Measurements from ENCODE around the gene PPFIA1. TPM values are rescaled to one million over a fixed set of nuclear protein-coding genes. Genes with fewer than 3 reads are reported as not detected.
"Not testable (repeated sequence)": the region's sequence is repeated elsewhere in the genome, so short reads cannot be mapped to it uniquely, and the experiment has no call there.

Gene PPFIA1
- total and polyA plus RNA-seq, 11 donors: 15.8 to 53.1 (median 39.1) TPM

DNA sequence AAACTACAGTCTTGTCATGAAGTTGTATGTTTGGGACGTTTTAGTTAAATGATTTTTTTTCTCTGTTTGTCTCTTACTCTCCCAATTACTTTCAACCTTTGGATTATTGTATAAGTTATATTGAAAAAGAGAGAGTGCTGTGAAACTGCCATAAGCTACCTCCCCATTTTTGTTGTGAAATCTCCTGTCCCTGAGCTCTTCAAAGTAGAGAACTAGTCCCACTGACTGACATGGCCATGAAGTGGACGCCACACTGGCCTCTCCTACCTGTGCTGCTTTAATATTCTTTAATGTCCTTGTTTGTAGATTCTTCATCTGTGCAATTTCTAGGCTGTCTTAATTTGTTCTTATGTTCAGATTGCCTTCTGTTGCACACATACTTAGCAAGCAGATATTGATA, 56.3 kb downstream of the PPFIA1 start:
- WGBS, 4 donors: 66 to 83% (median 80%) methylated on average over 2 of the region's 2 CpGs
- ATAC-seq (no peak), DNase-seq (no peak)
- TF ChIP-seq, protein P1, sequence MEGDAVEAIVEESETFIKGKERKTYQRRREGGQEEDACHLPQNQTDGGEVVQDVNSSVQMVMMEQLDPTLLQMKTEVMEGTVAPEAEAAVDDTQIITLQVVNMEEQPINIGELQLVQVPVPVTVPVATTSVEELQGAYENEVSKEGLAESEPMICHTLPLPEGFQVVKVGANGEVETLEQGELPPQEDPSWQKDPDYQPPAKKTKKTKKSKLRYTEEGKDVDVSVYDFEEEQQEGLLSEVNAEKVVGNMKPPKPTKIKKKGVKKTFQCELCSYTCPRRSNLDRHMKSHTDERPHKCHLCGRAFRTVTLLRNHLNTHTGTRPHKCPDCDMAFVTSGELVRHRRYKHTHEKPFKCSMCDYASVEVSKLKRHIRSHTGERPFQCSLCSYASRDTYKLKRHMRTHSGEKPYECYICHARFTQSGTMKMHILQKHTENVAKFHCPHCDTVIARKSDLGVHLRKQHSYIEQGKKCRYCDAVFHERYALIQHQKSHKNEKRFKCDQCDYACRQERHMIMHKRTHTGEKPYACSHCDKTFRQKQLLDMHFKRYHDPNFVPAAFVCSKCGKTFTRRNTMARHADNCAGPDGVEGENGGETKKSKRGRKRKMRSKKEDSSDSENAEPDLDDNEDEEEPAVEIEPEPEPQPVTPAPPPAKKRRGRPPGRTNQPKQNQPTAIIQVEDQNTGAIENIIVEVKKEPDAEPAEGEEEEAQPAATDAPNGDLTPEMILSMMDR (IDR thresholded peaks at IDR 0.05): no peak
- TF ChIP-seq POLR2A (IDR thresholded peaks at IDR 0.05): no peak
- H3K9me3 ChIP-seq: no peaks in the 10 kb centered on the region
- H3K27me3 ChIP-seq: no peaks in the 10 kb centered on the region
- peak overlapping the region in 10 of 12 donors; percentile 1 to 90 (median 40) for H3K27ac ChIP-seq
- peaks cover 0 to 50% (median 9%) of the 10 kb centered on the region in 12 donors for H3K4me1 ChIP-seq
- H3K4me3 ChIP-seq: peak overlapping the region in 2 of 12 donors; percentile 5 to 25
- intact Hi-C loops (cut with DNase I): no loop called here
- peaks cover 0 to 92% (median 70%) of the 10 kb centered on the region in 9 donors for H3K36me3 ChIP-seq

DNA sequence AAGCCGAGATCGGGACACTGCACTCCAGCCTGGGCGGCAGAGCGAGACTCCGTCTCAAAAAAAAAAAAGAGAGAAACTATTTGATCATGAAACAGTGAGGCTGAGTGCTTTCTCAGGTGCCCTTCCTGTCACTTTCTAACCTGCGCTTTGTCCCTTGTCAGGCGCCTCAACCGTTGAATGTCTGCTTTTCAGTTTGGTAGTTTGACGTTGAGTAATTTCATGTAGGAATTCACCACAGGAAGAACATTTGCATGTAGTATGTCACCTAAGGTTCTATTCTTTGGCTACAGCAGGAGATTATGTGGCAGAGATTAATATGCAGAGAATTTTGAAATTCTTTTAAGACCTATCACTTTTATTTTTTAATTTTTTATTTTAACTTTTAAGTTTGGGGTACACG, 57.2 kb downstream of the PPFIA1 start:
- Histone ChIP-seq H3K27ac (peak overlapping the region in 1 of 12 donors; percentile 90), H3K36me3 (peaks cover 0 to 96% (median 79%) of the 10 kb centered on the region in 9 donors)

DNA sequence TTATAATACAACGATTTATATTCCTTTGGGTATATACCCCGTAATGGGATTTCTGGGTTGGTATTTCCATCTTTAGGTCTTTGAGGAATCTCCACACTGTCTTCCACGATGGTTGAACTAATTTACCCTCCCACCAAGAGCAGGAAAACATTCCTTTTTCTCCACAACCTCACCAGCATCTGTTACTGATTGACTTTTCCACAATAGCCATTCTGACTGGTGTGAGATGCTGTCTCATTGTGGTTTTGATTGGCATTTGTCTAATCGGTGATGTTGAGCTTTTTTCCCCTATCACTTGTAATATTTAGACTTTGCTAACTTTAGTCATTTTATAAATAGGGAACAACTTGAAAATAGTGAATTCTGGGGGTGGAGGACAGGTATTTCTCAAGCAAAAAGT, 58.1 kb downstream of the PPFIA1 start:
- DNase-seq (no peak), ATAC-seq (no peak)
- no peaks in the 10 kb centered on the region for H3K9me3 ChIP-seq
- H3K36me3 ChIP-seq: peaks cover 0 to 98% (median 88%) of the 10 kb centered on the region in 9 donors
- H3K4me1 ChIP-seq: peaks cover 0 to 37% (median 10%) of the 10 kb centered on the region in 12 donors
- 91 to 94% (median 92%) methylated on average over 4 of the region's 4 CpGs for WGBS, 4 donors
- H3K4me3 ChIP-seq: no peak overlapping the region
- intact Hi-C loops (cut with DNase I): no loop called here
- H3K27me3 ChIP-seq: no peaks in the 10 kb centered on the region
- no peak overlapping the region for H3K27ac ChIP-seq
- no peak for TF ChIP-seq POLR2A (IDR thresholded peaks at IDR 0.05)
- TF ChIP-seq, protein P1 (IDR thresholded peaks at IDR 0.05): no peak

More for the DNA sequence above, 57.2 kb downstream of the PPFIA1 start:
- 96 to 97% (median 96%) methylated on average over 10 of the region's 10 CpGs for WGBS, 4 donors
- Histone ChIP-seq H3K4me1 (peaks cover 0 to 45% (median 10%) of the 10 kb centered on the region in 12 donors), H3K4me3 (no peak overlapping the region), H3K27me3 (no peaks in the 10 kb centered on the region), H3K9me3 (no peaks in the 10 kb centered on the region)
- no peak for ATAC-seq
- DNase-seq: no peak
- TF ChIP-seq, protein P1 (IDR thresholded peaks at IDR 0.05): no peak
- no peak for TF ChIP-seq POLR2A (IDR thresholded peaks at IDR 0.05)
- intact Hi-C loops (cut with DNase I): no loop called here

DNA sequence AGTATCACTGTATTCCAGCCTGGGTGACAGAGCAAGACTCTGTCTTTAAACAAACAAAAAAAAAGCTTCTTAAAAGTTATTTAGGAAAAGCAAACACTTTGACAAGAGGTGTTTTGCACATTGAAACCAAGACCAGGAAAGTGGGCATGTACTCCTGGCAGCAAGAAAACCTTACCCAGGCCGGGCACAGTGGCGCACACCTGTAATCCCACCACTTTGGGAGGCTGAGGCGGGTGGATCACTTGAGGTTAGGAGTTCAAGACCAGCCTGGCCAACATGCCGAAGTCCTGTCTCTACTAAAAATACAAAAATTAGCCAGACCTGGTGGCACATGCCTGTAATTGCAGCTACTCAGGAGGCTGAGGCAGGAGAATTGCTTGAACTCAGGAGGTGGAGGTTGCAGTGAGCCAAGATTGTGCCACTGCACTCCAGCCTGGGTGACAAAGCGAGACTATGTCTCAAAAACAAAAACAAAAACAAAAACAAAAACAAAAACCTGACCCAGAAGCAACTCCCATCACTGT, 60.9 kb downstream of the PPFIA1 start:
- H3K4me3 ChIP-seq; DNase-seq; H3K27me3 ChIP-seq; H3K9me3 ChIP-seq; H3K4me1 ChIP-seq; intact Hi-C loops (cut with DNase I); H3K27ac ChIP-seq; ATAC-seq: not testable (repeated sequence)
- 86 to 98% (median 91%) methylated on average over 5 of the region's 5 CpGs for WGBS, 4 donors
- peaks cover 0 to 100% (median 96%) of the 10 kb centered on the region in 9 donors for H3K36me3 ChIP-seq
